ENCODE results near the gene CSMD2.

CSMD2 gene

DNA sequence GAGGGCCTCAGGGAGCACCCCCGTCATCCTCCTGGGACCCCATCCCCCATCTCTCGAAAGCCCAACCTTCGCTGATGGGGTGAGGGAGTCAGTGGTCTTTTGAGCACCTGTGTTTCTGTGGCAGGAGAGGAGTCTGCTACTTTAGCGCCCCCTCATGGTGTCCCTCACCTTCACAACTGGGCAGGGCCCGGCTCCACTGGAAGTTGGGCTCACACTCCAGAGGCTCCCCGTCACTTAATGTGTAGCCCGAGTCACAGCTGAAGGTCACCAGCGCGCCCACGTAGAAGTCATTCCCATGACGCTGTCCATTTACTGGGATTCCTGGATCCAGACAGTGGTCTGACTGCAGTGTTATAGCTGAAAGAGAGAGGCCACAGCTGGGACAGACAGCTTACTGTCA, 440.7 kb downstream of the CSMD2 start:
- peaks cover 7% of the 10 kb centered on the region for H3K36me3 ChIP-seq (ENCODE audit: control insufficient read depth, insufficient read depth, low read length)
- H3K9ac ChIP-seq (ENCODE audit: low read depth, low read length), result no peak overlapping the region
- H3K4me1 ChIP-seq (ENCODE audit: control insufficient read depth, insufficient read depth, low read length), result no peaks in the 10 kb centered on the region
- no peak overlapping the region for H3K4me3 ChIP-seq (ENCODE audit: low read depth, low read length)
- no peaks in the 10 kb centered on the region for H3K9me3 ChIP-seq (ENCODE audit: control insufficient read depth, insufficient read depth, low read length)
- no peaks in the 10 kb centered on the region for H3K27me3 ChIP-seq (ENCODE audit: control insufficient read depth, insufficient read depth, low read length)

- H3K27me3 ChIP-seq (ENCODE audit: control insufficient read depth, insufficient read depth, low read length), result no peaks in the 10 kb centered on the region
- no peaks in the 10 kb centered on the region for H3K9me3 ChIP-seq (ENCODE audit: control insufficient read depth, insufficient read depth, low read length)
- no peak overlapping the region for H3K4me3 ChIP-seq (ENCODE audit: low read depth, low read length)
- H3K36me3 ChIP-seq (ENCODE audit: control insufficient read depth, insufficient read depth, low read length), result peaks cover 7% of the 10 kb centered on the region
- H3K9ac ChIP-seq (ENCODE audit: low read depth, low read length), result no peak overlapping the region
- no peaks in the 10 kb centered on the region for H3K4me1 ChIP-seq (ENCODE audit: control insufficient read depth, insufficient read depth, low read length)
Observed at GRCh38 chr1:33723251-33723650, 441.8 kb downstream of the CSMD2 start.

GRCh38 chr1:33721301-33721815, 443.7 kb downstream of the CSMD2 start:
- no peak overlapping the region for H3K4me3 ChIP-seq (ENCODE audit: low read depth, low read length)
- no peaks in the 10 kb centered on the region for H3K4me1 ChIP-seq (ENCODE audit: control insufficient read depth, insufficient read depth, low read length)
- H3K27me3 ChIP-seq (ENCODE audit: control insufficient read depth, insufficient read depth, low read length), result no peaks in the 10 kb centered on the region
- H3K9me3 ChIP-seq (ENCODE audit: control insufficient read depth, insufficient read depth, low read length), result no peaks in the 10 kb centered on the region
- no peak overlapping the region for H3K9ac ChIP-seq (ENCODE audit: low read depth, low read length)
- H3K36me3 ChIP-seq (ENCODE audit: control insufficient read depth, insufficient read depth, low read length), result peaks cover 7% of the 10 kb centered on the region

DNA sequence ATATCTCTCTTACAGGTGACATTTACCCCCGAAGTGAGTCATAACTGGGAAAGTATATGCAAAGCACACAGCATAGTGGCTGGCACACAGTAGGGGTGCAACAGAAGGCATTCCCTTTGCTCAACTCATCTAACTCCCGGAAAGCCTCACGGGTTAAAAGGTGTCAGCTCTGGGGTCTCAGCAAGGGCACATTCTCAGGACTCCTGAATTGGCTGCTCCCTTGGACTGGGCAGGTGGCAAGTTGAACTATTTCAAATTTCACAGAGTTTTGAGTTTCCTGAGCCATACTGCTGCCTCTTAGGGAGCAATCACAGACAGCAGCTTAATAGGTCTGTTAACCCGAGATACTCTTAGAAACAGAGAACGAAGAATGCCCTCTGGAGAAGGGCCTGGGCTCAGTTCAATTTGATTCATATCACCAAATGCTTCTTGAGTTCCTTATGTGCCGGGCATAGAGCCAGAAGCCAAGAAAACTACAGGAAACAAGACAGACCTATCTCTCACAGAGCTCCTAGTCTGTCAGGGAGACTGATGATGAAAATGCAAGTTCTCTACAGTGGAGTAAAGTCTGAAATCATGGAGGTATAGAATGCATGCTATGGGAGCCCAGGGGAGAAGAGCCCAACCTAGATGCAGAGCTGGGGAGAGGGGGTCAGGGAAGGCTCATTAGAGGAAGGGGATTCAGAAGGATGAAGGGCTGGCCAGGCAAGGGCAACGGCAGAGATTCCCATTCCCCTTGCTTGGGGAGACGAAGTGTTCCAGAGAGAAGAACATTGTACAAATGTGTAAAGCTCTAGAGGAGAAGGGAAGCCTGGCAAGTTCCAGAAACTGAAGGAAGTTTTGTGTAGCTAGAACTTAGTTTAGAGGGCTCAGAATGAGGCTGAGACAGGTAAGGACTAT, 445.0 kb downstream of the CSMD2 start:
- no peaks in the 10 kb centered on the region for H3K9me3 ChIP-seq (ENCODE audit: control insufficient read depth, insufficient read depth, low read length)
- H3K4me3 ChIP-seq (ENCODE audit: low read depth, low read length), result no peak overlapping the region
- H3K9ac ChIP-seq (ENCODE audit: low read depth, low read length), result no peak overlapping the region
- peaks cover 7% of the 10 kb centered on the region for H3K36me3 ChIP-seq (ENCODE audit: control insufficient read depth, insufficient read depth, low read length)
- H3K27me3 ChIP-seq (ENCODE audit: control insufficient read depth, insufficient read depth, low read length), result no peaks in the 10 kb centered on the region
- no peaks in the 10 kb centered on the region for H3K4me1 ChIP-seq (ENCODE audit: control insufficient read depth, insufficient read depth, low read length)

GRCh38 chr1:33719326-33719725, 445.7 kb downstream of the CSMD2 start:
- Histone ChIP-seq H3K36me3 (ENCODE audit: control insufficient read depth, insufficient read depth, low read length) (no peaks in the 10 kb centered on the region), H3K4me3 (ENCODE audit: low read depth, low read length) (no peak overlapping the region), H3K9ac (ENCODE audit: low read depth, low read length) (no peak overlapping the region), H3K9me3 (ENCODE audit: control insufficient read depth, insufficient read depth, low read length) (no peaks in the 10 kb centered on the region), H3K27me3 (ENCODE audit: control insufficient read depth, insufficient read depth, low read length) (no peaks in the 10 kb centered on the region), H3K4me1 (ENCODE audit: control insufficient read depth, insufficient read depth, low read length) (no peaks in the 10 kb centered on the region)

GRCh38 chr1:33718186-33718585, 446.8 kb downstream of the CSMD2 start:
- H3K36me3 ChIP-seq (ENCODE audit: control insufficient read depth, insufficient read depth, low read length), result no peaks in the 10 kb centered on the region
- no peaks in the 10 kb centered on the region for H3K27me3 ChIP-seq (ENCODE audit: control insufficient read depth, insufficient read depth, low read length)
- no peak overlapping the region for H3K9ac ChIP-seq (ENCODE audit: low read depth, low read length)
- H3K4me1 ChIP-seq (ENCODE audit: control insufficient read depth, insufficient read depth, low read length), result no peaks in the 10 kb centered on the region
- H3K9me3 ChIP-seq (ENCODE audit: control insufficient read depth, insufficient read depth, low read length), result no peaks in the 10 kb centered on the region
- H3K4me3 ChIP-seq (ENCODE audit: low read depth, low read length), result no peak overlapping the region

GRCh38 chr1:33716976-33717688, 447.9 kb downstream of the CSMD2 start:
- H3K4me3 ChIP-seq (ENCODE audit: low read depth, low read length), result no peak overlapping the region
- H3K27me3 ChIP-seq (ENCODE audit: control insufficient read depth, insufficient read depth, low read length), result no peaks in the 10 kb centered on the region
- H3K9me3 ChIP-seq (ENCODE audit: control insufficient read depth, insufficient read depth, low read length), result no peaks in the 10 kb centered on the region
- H3K36me3 ChIP-seq (ENCODE audit: control insufficient read depth, insufficient read depth, low read length), result no peaks in the 10 kb centered on the region
- H3K9ac ChIP-seq (ENCODE audit: low read depth, low read length), result no peak overlapping the region
- no peaks in the 10 kb centered on the region for H3K4me1 ChIP-seq (ENCODE audit: control insufficient read depth, insufficient read depth, low read length)

DNA sequence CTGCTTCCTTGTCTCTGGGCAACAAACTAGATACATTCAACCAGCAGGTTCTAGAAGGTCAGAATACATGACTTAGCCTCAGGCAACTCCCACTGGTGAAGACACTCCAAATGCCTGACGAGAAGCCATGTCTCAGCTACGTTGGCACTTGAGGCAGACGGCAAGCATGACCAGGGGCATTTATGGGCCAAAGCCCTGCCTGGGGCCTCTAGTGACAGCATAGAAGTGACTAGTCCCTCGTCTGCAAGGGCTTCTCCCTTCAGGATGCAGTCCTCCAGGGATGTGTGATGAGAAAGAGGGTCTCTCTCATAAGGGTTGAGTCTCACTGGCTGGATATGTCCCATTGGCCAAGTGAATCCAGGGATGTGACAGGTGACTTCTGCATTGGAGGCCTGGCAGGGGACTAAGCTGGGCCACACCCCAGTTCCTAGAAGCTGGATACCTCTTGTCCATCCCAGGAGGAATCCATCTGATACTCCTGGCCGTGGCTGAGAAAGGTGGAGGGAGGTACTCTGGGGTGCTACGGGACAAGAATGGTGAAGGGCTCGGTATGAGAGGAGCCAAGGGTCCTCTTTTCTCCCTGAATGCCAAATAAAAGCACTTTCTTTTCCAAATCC, 449.7 kb downstream of the CSMD2 start:
- Histone ChIP-seq H3K4me1 (ENCODE audit: control insufficient read depth, insufficient read depth, low read length) (no peaks in the 10 kb centered on the region), H3K4me3 (ENCODE audit: low read depth, low read length) (no peak overlapping the region), H3K27me3 (ENCODE audit: control insufficient read depth, insufficient read depth, low read length) (no peaks in the 10 kb centered on the region), H3K36me3 (ENCODE audit: control insufficient read depth, insufficient read depth, low read length) (no peaks in the 10 kb centered on the region), H3K9me3 (ENCODE audit: control insufficient read depth, insufficient read depth, low read length) (no peaks in the 10 kb centered on the region), H3K9ac (ENCODE audit: low read depth, low read length) (no peak overlapping the region)

GRCh38 chr1:33714421-33714820, 450.6 kb downstream of the CSMD2 start:
- Histone ChIP-seq H3K4me1 (ENCODE audit: control insufficient read depth, insufficient read depth, low read length) (no peaks in the 10 kb centered on the region), H3K9ac (ENCODE audit: low read depth, low read length) (no peak overlapping the region), H3K4me3 (ENCODE audit: low read depth, low read length) (no peak overlapping the region)

GRCh38 chr1:33713058-33713877, 451.8 kb downstream of the CSMD2 start:
- Histone ChIP-seq H3K4me1 (ENCODE audit: control insufficient read depth, insufficient read depth, low read length) (no peaks in the 10 kb centered on the region), H3K27me3 (ENCODE audit: control insufficient read depth, insufficient read depth, low read length) (no peaks in the 10 kb centered on the region), H3K36me3 (ENCODE audit: control insufficient read depth, insufficient read depth, low read length) (no peaks in the 10 kb centered on the region), H3K4me3 (ENCODE audit: low read depth, low read length) (no peak overlapping the region), H3K9me3 (ENCODE audit: control insufficient read depth, insufficient read depth, low read length) (no peaks in the 10 kb centered on the region), H3K9ac (ENCODE audit: low read depth, low read length) (no peak overlapping the region)

More at GRCh38 chr1:33714421-33714820, 450.6 kb downstream of the CSMD2 start:
- H3K9me3 ChIP-seq (ENCODE audit: control insufficient read depth, insufficient read depth, low read length), result no peaks in the 10 kb centered on the region
- H3K36me3 ChIP-seq (ENCODE audit: control insufficient read depth, insufficient read depth, low read length), result no peaks in the 10 kb centered on the region
- no peaks in the 10 kb centered on the region for H3K27me3 ChIP-seq (ENCODE audit: control insufficient read depth, insufficient read depth, low read length)

GRCh38 chr1:33712186-33712585, 452.8 kb downstream of the CSMD2 start:
- H3K27me3 ChIP-seq (ENCODE audit: control insufficient read depth, insufficient read depth, low read length), result no peaks in the 10 kb centered on the region
- no peak overlapping the region for H3K4me3 ChIP-seq (ENCODE audit: low read depth, low read length)
- H3K4me1 ChIP-seq (ENCODE audit: control insufficient read depth, insufficient read depth, low read length), result no peaks in the 10 kb centered on the region
- H3K9me3 ChIP-seq (ENCODE audit: control insufficient read depth, insufficient read depth, low read length), result no peaks in the 10 kb centered on the region
- H3K36me3 ChIP-seq (ENCODE audit: control insufficient read depth, insufficient read depth, low read length), result no peaks in the 10 kb centered on the region
- H3K9ac ChIP-seq (ENCODE audit: low read depth, low read length), result no peak overlapping the region
